Lower leg skin (tissue), 3 donors: Measurements from ENCODE around the gene SLC25A33.

Experiments used
- POLR2A ChIP-seq, 2 donors: fragments of 450-650 bp; IDR thresholded peaks; one replicate each; pipeline ENCODE4 v1.6.1; 2016 to 2017; ENCODE audit warnings: antibody characterized with exemption in 2 of 2, mild to moderate bottlenecking in 1 of 2, moderate library complexity in 1 of 2
- TF ChIP-seq, protein P1 (sequence below), 3 donors: fragments of 450-650 bp; IDR thresholded peaks; one replicate each; pipeline ENCODE4 v1.5.1; 2016; ENCODE audit warnings: antibody characterized with exemption in 3 of 3, mild to moderate bottlenecking in 3 of 3, moderate library complexity in 2 of 3

DNA sequence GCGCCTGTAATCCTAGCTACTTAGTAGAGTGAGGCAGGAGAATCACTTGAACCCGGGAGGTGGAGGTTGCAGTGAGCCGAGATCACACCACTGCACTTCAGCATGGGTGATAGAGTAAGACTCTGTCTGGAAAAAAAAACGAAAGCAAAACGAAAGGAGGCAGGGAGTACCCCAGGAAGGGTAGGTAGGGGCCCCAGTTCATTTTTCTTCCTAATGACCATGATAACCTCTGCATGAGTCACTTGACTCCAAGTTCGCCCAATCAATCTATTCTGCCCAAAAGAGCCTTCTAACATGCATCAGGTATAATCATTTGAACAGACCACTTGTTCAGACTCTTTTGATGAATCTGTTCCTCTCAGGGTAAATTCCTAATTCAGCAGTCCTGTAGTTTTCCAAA, 36.2 kb downstream of the SLC25A33 start:
- TF ChIP-seq, protein P1, sequence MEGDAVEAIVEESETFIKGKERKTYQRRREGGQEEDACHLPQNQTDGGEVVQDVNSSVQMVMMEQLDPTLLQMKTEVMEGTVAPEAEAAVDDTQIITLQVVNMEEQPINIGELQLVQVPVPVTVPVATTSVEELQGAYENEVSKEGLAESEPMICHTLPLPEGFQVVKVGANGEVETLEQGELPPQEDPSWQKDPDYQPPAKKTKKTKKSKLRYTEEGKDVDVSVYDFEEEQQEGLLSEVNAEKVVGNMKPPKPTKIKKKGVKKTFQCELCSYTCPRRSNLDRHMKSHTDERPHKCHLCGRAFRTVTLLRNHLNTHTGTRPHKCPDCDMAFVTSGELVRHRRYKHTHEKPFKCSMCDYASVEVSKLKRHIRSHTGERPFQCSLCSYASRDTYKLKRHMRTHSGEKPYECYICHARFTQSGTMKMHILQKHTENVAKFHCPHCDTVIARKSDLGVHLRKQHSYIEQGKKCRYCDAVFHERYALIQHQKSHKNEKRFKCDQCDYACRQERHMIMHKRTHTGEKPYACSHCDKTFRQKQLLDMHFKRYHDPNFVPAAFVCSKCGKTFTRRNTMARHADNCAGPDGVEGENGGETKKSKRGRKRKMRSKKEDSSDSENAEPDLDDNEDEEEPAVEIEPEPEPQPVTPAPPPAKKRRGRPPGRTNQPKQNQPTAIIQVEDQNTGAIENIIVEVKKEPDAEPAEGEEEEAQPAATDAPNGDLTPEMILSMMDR (IDR thresholded peaks at IDR 0.05), result no peak
- no peak for TF ChIP-seq POLR2A (IDR thresholded peaks at IDR 0.05)
